ENCODE data around the gene CACNG8.

CACNG8 gene

GRCh38 chr19:53992815-53993214 is 30.1 kb downstream of the CACNG8 start:
- DNase-seq (ENCODE audit: low spot score), result no peak

- DNase-seq (ENCODE audit: low spot score), result no peak
Measured at GRCh38 chr19:53993448-53993847, 30.7 kb downstream of the CACNG8 start.

GRCh38 chr19:53994811-53995210 is 32.1 kb downstream of the CACNG8 start:
- no peak for DNase-seq (ENCODE audit: low spot score)

- no peak for DNase-seq (ENCODE audit: low spot score)
Measured at GRCh38 chr19:53998223-53998622, 35.5 kb downstream of the CACNG8 start.

- no peak for DNase-seq (ENCODE audit: low spot score)
Measured at GRCh38 chr19:53999694-54000093, 37.0 kb downstream of the CACNG8 start.

GRCh38 chr19:54001496-54001895 is 38.8 kb downstream of the CACNG8 start:
- DNase-seq (ENCODE audit: low spot score), result no peak

GRCh38 chr19:54002495-54003315 is 40.0 kb downstream of the CACNG8 start:
- DNase-seq (ENCODE audit: low spot score), result no peak

- no peak for DNase-seq (ENCODE audit: low spot score)
Measured at GRCh38 chr19:54009440-54009839, 46.7 kb downstream of the CACNG8 start.

- DNase-seq (ENCODE audit: low spot score), result no peak
Measured at GRCh38 chr19:54010474-54010873, 47.7 kb downstream of the CACNG8 start.

GRCh38 chr19:54011507-54012211 is 48.9 kb downstream of the CACNG8 start:
- DNase-seq (ENCODE audit: low spot score), result no peak

GRCh38 chr19:54013866-54014265 is 51.1 kb downstream of the CACNG8 start:
- DNase-seq (ENCODE audit: low spot score), result no peak

GRCh38 chr19:54014920-54015560 is 52.3 kb downstream of the CACNG8 start:
- DNase-seq (ENCODE audit: low spot score), result no peak

GRCh38 chr19:54017261-54017660 is 54.5 kb downstream of the CACNG8 start:
- no peak for DNase-seq (ENCODE audit: low spot score)

- no peak for DNase-seq (ENCODE audit: low spot score)
Measured at GRCh38 chr19:54021363-54021762, 58.6 kb downstream of the CACNG8 start.

- no peak for DNase-seq (ENCODE audit: low spot score)
Measured at GRCh38 chr19:54021932-54022331, 59.2 kb downstream of the CACNG8 start.

- DNase-seq (ENCODE audit: low spot score), result no peak
Measured at GRCh38 chr19:54023191-54023590, 60.5 kb downstream of the CACNG8 start.

GRCh38 chr19:54024660-54025059 is 61.9 kb downstream of the CACNG8 start:
- DNase-seq (ENCODE audit: low spot score), result no peak

GRCh38 chr19:54026656-54027055 is 63.9 kb downstream of the CACNG8 start:
- DNase-seq (ENCODE audit: low spot score), result no peak

GRCh38 chr19:54029301-54029700 is 66.6 kb downstream of the CACNG8 start:
- DNase-seq (ENCODE audit: low spot score), result no peak

- peak; percentile 55 for DNase-seq (ENCODE audit: low spot score)
Measured at GRCh38 chr19:54029930-54030490, 67.3 kb downstream of the CACNG8 start.

GRCh38 chr19:54030895-54031586 is 68.3 kb downstream of the CACNG8 start:
- DNase-seq (ENCODE audit: low spot score), result no peak
